Left ventricle myocardium inferior (tissue), 1 donor: ENCODE results near the gene PLCXD3. TPM values are rescaled to one million over a fixed set of nuclear protein-coding genes. Genes with fewer than 3 reads are reported as not detected.

ENCODE experiments used
- DNase-seq: peaks from one replicate; pipeline ENCODE4 v3.0.0-alpha.2; 2020
- H3K27ac ChIP-seq: fragments of 200-600 bp; replicated peaks from 2 replicates; pipeline ENCODE4 v1.8.0; 2021
- H3K27me3 ChIP-seq: fragments of 200-600 bp; 2 replicates; pipeline ENCODE4 v1.8.0; 2021; ENCODE audit warnings: low read depth
- H3K36me3 ChIP-seq: fragments of 200-600 bp; 2 replicates; pipeline ENCODE4 v1.8.0; 2021
- H3K4me1 ChIP-seq: fragments of 200-600 bp; 2 replicates; pipeline ENCODE4 v1.8.0; 2021
- H3K4me3 ChIP-seq: fragments of 200-600 bp; 2 replicates; pipeline ENCODE4 v1.8.0; 2021; ENCODE audit warnings: mild to moderate bottlenecking, moderate library complexity
- H3K9me3 ChIP-seq: fragments of 200-600 bp; replicated peaks from 2 replicates; pipeline ENCODE4 v1.8.0; 2021
- CTCF ChIP-seq: fragments of 200-600 bp; IDR thresholded peaks from 2 replicates; pipeline ENCODE4 v1.8.0; 2021; ENCODE audit warnings: antibody characterized with exemption, mild to moderate bottlenecking, borderline replicate concordance
- intact Hi-C: fragments of 100-400 bp; cut with micrococcal nuclease; formaldehyde crosslinking; loops from one replicate; pipeline ENCODE4 v1.11.0; 2022
- total RNA-seq: library from RNA; stranded (reverse); fragmentation: NEBNext Ultra II Directional; extraction: Animal tissue kit (Norgen Biotek cat#: 25700); gene quantifications from one replicate; pipeline ENCODE4 v1.2.1, GENCODE V29; 2021
- donor health status: DM: no; HTN: yes; CAD: no; lungs with severe emphysema.

Gene PLCXD3
- total RNA-seq, 1 donor from 2014 or later: 73.1 TPM

GRCh38 chr5:41465493-41466171 is 44.8 kb downstream of the PLCXD3 start:
- peaks cover 43% of the 10 kb centered on the region for H3K4me1 ChIP-seq
- no peaks in the 10 kb centered on the region for H3K27me3 ChIP-seq
- no peaks in the 10 kb centered on the region for H3K36me3 ChIP-seq
- TF ChIP-seq CTCF: no peak
- H3K4me3 ChIP-seq: no peak overlapping the region
- intact Hi-C loops: no loop called here
- peak overlapping the region; percentile 41 for H3K27ac ChIP-seq
- DNase-seq: no peak
- H3K9me3 ChIP-seq: peaks cover 7% of the 10 kb centered on the region

GRCh38 chr5:41459557-41459956 is 50.8 kb downstream of the PLCXD3 start:
- peaks cover 58% of the 10 kb centered on the region for H3K4me1 ChIP-seq
- no peak for TF ChIP-seq CTCF
- no peaks in the 10 kb centered on the region for H3K36me3 ChIP-seq
- H3K27ac ChIP-seq: peak overlapping the region; percentile 83
- intact Hi-C loops: no loop called here
- no peak for DNase-seq
- H3K27me3 ChIP-seq: no peaks in the 10 kb centered on the region
- H3K4me3 ChIP-seq: no peak overlapping the region
- H3K9me3 ChIP-seq: no peaks in the 10 kb centered on the region

DNA sequence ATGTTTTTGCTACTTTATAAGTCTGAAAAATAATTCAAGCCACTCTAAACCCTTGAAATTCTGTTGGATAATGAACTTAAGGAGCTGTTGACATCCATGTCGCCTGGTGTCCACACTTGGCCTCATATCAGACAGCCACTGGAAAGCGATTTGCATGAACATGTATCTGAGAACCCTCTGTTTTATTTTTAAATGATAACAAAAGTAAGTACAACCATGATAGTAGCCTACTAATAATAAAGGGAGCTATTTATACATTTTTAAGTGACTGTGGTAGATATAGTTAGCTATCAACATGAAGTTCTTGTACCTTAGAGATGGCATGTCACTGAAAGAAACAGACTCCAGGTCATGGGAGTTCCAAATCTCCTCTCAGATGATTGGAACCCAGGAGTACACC is 53.3 kb downstream of the PLCXD3 start:
- no peaks in the 10 kb centered on the region for H3K27me3 ChIP-seq
- no peak for TF ChIP-seq CTCF
- peak; percentile 34 for DNase-seq
- peak overlapping the region; percentile 83 for H3K27ac ChIP-seq
- peaks cover 70% of the 10 kb centered on the region for H3K4me1 ChIP-seq
- no peak overlapping the region for H3K4me3 ChIP-seq
- intact Hi-C loops: no loop called here
- H3K9me3 ChIP-seq: no peaks in the 10 kb centered on the region
- H3K36me3 ChIP-seq: no peaks in the 10 kb centered on the region

- TF ChIP-seq CTCF: no peak
- DNase-seq: no peak
- Histone ChIP-seq H3K27me3 (no peaks in the 10 kb centered on the region), H3K4me3 (no peak overlapping the region), H3K4me1 (peaks cover 87% of the 10 kb centered on the region), H3K36me3 (no peaks in the 10 kb centered on the region), H3K27ac (peak overlapping the region; percentile 16), H3K9me3 (no peaks in the 10 kb centered on the region)
- intact Hi-C loops: no loop called here
These were observed 57.9 kb downstream of the PLCXD3 start for GRCh38 chr5:41452506-41452905.

DNA sequence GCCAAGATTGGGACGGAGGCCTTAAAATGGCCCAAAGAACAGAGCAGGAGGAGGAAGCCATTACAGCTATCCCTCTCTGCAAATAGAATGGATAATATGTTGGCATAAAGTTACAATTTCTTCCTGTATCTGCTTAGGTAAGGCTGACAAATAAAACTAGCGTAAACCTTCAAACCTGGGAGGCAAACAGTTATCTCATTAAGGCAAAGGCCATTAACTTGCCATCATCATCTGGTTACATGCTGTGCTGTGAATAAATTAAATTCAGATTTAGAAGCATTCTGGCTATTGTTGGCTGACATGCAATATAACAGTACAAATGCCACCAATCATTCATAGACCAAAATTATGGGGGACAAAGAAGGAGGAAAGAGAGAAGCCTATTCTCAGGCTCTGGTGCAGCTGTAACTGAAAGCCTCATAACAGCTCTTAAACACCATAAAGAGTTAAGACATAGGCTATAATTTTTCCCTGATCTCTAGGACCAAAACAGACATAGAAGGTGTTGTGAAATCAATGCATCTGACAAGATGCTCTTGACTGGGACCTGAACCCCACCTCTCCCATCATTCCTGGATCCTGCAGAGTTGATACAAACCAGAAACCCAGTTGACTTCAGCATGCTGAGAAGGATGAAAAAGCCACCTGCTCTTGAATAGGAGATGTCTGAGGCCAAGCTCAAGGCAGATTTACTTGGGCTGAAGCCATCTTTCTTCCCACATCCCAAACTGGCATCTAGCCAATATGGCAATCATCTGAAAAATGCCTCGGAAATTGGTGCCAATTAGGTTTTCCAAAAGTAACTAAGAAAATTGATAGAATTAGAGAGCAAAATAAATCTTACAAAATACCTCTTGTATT is 62.5 kb downstream of the PLCXD3 start:
- DNase-seq: no peak
- intact Hi-C loops: no loop called here
- Histone ChIP-seq H3K4me1 (peaks cover 90% of the 10 kb centered on the region), H3K4me3 (no peak overlapping the region), H3K9me3 (no peaks in the 10 kb centered on the region), H3K36me3 (no peaks in the 10 kb centered on the region), H3K27me3 (no peaks in the 10 kb centered on the region), H3K27ac (peak overlapping the region; percentile 63)
- no peak for TF ChIP-seq CTCF
